Liver (tissue), 9 donors: Measurements from ENCODE around the gene CDC42BPB. TPM values are rescaled to one million over a fixed set of nuclear protein-coding genes. Genes with fewer than 3 reads are reported as not detected.

Experiments used
- DNase-seq: peaks from one replicate; pipeline ENCODE4 v3.0.0-alpha.2; 2017; ENCODE audit warnings: low spot score
- H3K27ac ChIP-seq, 2 donors: one replicate each; pipeline ENCODE4 v1.7.0; 2013; ENCODE audit warnings: inconsistent platforms in 2 of 2, low read length in 2 of 2, control low read depth in 1 of 2, low read depth in 1 of 2, mild to moderate bottlenecking in 1 of 2
- H3K27me3 ChIP-seq, 4 donors: one replicate each; pipeline versions ENCODE4 v1.6.1 to v1.7.0; 2013; ENCODE audit warnings: low read length in 3 of 4, inconsistent platforms in 1 of 4, mild to moderate bottlenecking in 1 of 4, moderate library complexity in 1 of 4; ENCODE audit not compliant: control insufficient read depth in 4 of 4, insufficient read depth in 4 of 4
- H3K36me3 ChIP-seq, 4 donors: one replicate each; pipeline versions ENCODE4 v1.6.1 to v1.7.0; 2013; ENCODE audit warnings: low read length in 3 of 4, mild to moderate bottlenecking in 3 of 4, low read depth in 1 of 4, moderate library complexity in 1 of 4; ENCODE audit not compliant: control insufficient read depth in 4 of 4, insufficient read depth in 3 of 4
- H3K4me1 ChIP-seq, 4 donors: one replicate each; pipeline versions ENCODE4 v1.6.1 to v1.7.0; 2013; ENCODE audit warnings: low read length in 3 of 4, mild to moderate bottlenecking in 3 of 4, moderate library complexity in 1 of 4; ENCODE audit not compliant: control insufficient read depth in 4 of 4, insufficient read depth in 4 of 4
- H3K4me3 ChIP-seq, 3 donors: one replicate each; pipeline versions ENCODE4 v1.6.1 to v1.7.0; 2013; ENCODE audit warnings: low read length in 3 of 3, control low read depth in 1 of 3, low read depth in 1 of 3, mild to moderate bottlenecking in 1 of 3
- H3K9ac ChIP-seq, 2 donors: one replicate each; pipeline ENCODE4 v1.7.0; 2013; ENCODE audit warnings: low read length in 2 of 2, mild to moderate bottlenecking in 2 of 2, moderate library complexity in 2 of 2, control low read depth in 1 of 2, low read depth in 1 of 2
- H3K9me3 ChIP-seq, 4 donors: one replicate each; pipeline versions ENCODE4 v1.6.1 to v1.7.0; 2013; ENCODE audit warnings: low read length in 3 of 4; ENCODE audit not compliant: control insufficient read depth in 4 of 4
- ATF3 ChIP-seq: IDR thresholded peaks from 2 replicates; pipeline ENCODE4 v1.6.1; 2016; ENCODE audit warnings: antibody characterized with exemption
- CTCF ChIP-seq: fragments of 150-350 bp; IDR thresholded peaks from 2 replicates; pipeline ENCODE4 v1.5.1; 2017; ENCODE audit warnings: improper control_type of control experiment, low read depth, low read length; ENCODE audit not compliant: missing input control
- EGR1 ChIP-seq, 2 donors: IDR thresholded peaks; 2 replicates each; pipeline ENCODE4 v1.6.1; 2016 to 2018; ENCODE audit warnings: antibody characterized with exemption in 2 of 2, low read depth in 2 of 2
- FOXA1 ChIP-seq: IDR thresholded peaks from 2 replicates; pipeline ENCODE4 v1.6.1; 2016; ENCODE audit warnings: antibody characterized with exemption
- FOXA2 ChIP-seq: IDR thresholded peaks from 2 replicates; pipeline ENCODE4 v1.6.1; 2016; ENCODE audit warnings: antibody characterized with exemption
- GABPA ChIP-seq, 2 donors: IDR thresholded peaks in 1 of 2; conservative IDR thresholded peaks in 1 of 2; 2 replicates each; pipeline ENCODE4 v1.6.1; 2016; ENCODE audit warnings: antibody characterized with exemption in 2 of 2, mild to moderate bottlenecking in 1 of 2, moderate library complexity in 1 of 2
- HNF4A ChIP-seq, 2 donors: conservative IDR thresholded peaks; 2 replicates each; pipeline ENCODE4 v1.6.1; 2016; ENCODE audit warnings: antibody characterized with exemption in 2 of 2, mild to moderate bottlenecking in 2 of 2
- HNF4G ChIP-seq: IDR thresholded peaks from 2 replicates; pipeline ENCODE4 v1.6.1; 2016; ENCODE audit warnings: antibody characterized with exemption
- JUND ChIP-seq, 2 donors: IDR thresholded peaks; 2 replicates each; pipeline ENCODE4 v1.6.1; 2016; ENCODE audit warnings: antibody characterized with exemption in 2 of 2
- MAX ChIP-seq: IDR thresholded peaks from 2 replicates; pipeline ENCODE4 v1.6.1; 2016; ENCODE audit warnings: antibody characterized with exemption
- NR2F2 ChIP-seq: IDR thresholded peaks from 2 replicates; pipeline ENCODE4 v1.6.1; 2016; ENCODE audit warnings: antibody characterized with exemption
- RAD21 ChIP-seq, 2 donors: IDR thresholded peaks; 2 replicates each; pipeline ENCODE4 v1.6.1; 2016; ENCODE audit warnings: antibody characterized with exemption in 2 of 2, mild to moderate bottlenecking in 2 of 2
- REST ChIP-seq: IDR thresholded peaks from 2 replicates; pipeline ENCODE4 v1.6.1; 2016; ENCODE audit warnings: antibody characterized with exemption, mild to moderate bottlenecking
- RXRA ChIP-seq, 2 donors: IDR thresholded peaks; 2 replicates each; pipeline ENCODE4 v1.6.1; 2017 to 2018; ENCODE audit warnings: antibody characterized with exemption in 2 of 2, mild to moderate bottlenecking in 1 of 2
- SP1 ChIP-seq: IDR thresholded peaks from 2 replicates; pipeline ENCODE4 v1.6.1; 2018; ENCODE audit warnings: antibody characterized with exemption, mild to moderate bottlenecking
- TAF1 ChIP-seq: conservative IDR thresholded peaks from 2 replicates; pipeline ENCODE4 v1.6.1; 2016; ENCODE audit warnings: antibody characterized with exemption, mild to moderate bottlenecking
- YY1 ChIP-seq: IDR thresholded peaks from 2 replicates; pipeline ENCODE4 v1.6.1; 2016; ENCODE audit warnings: antibody characterized with exemption, mild to moderate bottlenecking
- ZBTB33 ChIP-seq: IDR thresholded peaks from 2 replicates; pipeline ENCODE4 v1.6.1; 2016; ENCODE audit warnings: antibody characterized with exemption
- WGBS: extraction: QIAGEN DNeasy Blood & Tissue Kit; methylation state at CpG from one replicate; pipeline ENCODE4 v1.1.7; 2013; 5-methylcytosine and 5-hydroxymethylcytosine counted together
- polyA plus RNA-seq, 2 donors: library from polyadenylated mRNA; stranded (reverse) in 1 of 2; unstranded in 1 of 2; fragments of 200-250 nt in 1 of 2; fragments of >200 nt in 1 of 2; fragmentation: Nextera tagmentation in 1 of 2; extraction: Ambion mirVana in 1 of 2; gene quantifications; one replicate each; pipeline versions ENCODE4 v1.2.1 to v1.2.3, GENCODE V29; 2013 to 2015
- total RNA-seq, 2 donors: library from RNA; depleted of rRNA; stranded (reverse); fragments of >200 nt; gene quantifications; one replicate each; pipeline ENCODE4 v1.2.3, GENCODE V29; 2014
- donor health status: healthy.
- donor health status: healthy.
- donor health status: healthy.
- donor health status: healthy.
- donor health status: healthy.

Gene CDC42BPB
- total and polyA plus RNA-seq, 4 donors: 4.1 to 78.7 (median 29.7) TPM

GRCh38 chr14:102971314-102971713 is 86.0 kb downstream of the CDC42BPB start:
- Histone ChIP-seq H3K27me3 (no peaks in the 10 kb centered on the region), H3K36me3 (peaks cover 26 to 79% (median 64%) of the 10 kb centered on the region in 4 donors), H3K9me3 (no peaks in the 10 kb centered on the region), H3K27ac (no peak overlapping the region), H3K9ac (no peak overlapping the region), H3K4me3 (no peak overlapping the region), H3K4me1 (no peaks in the 10 kb centered on the region)
- 96% methylated on average over 9 of the region's 9 CpGs for WGBS
- no peak for DNase-seq
- TF ChIP-seq REST: no peak
- TF ChIP-seq HNF4A (conservative IDR thresholded peaks at IDR 0.05): no peak
- TF ChIP-seq FOXA2: no peak
- no peak for TF ChIP-seq ZBTB33
- TF ChIP-seq JUND (IDR thresholded peaks at IDR 0.05): no peak
- no peak for TF ChIP-seq EGR1 (IDR thresholded peaks at IDR 0.05; ENCODE audit: low read depth in 2 of 2)
- no peak for TF ChIP-seq RAD21 (IDR thresholded peaks at IDR 0.05)
- TF ChIP-seq CTCF: no peak
- no peak for TF ChIP-seq SP1
- no peak for TF ChIP-seq GABPA (IDR thresholded peaks at IDR 0.05 in 1 of 2, conservative IDR thresholded peaks at IDR 0.05 in 1 of 2)
- TF ChIP-seq YY1: no peak
- TF ChIP-seq FOXA1: no peak
- TF ChIP-seq HNF4G: no peak
- TF ChIP-seq RXRA (IDR thresholded peaks at IDR 0.05): no peak
- no peak for TF ChIP-seq ATF3
- TF ChIP-seq NR2F2: no peak
- TF ChIP-seq MAX: no peak
- no peak for TF ChIP-seq TAF1
